ENCODE results near the gene SPSB1.
"Not testable (repeated sequence)": the region's sequence is repeated elsewhere in the genome, so short reads cannot be mapped to it uniquely, and the experiment has no call there.

Gene SPSB1

DNA sequence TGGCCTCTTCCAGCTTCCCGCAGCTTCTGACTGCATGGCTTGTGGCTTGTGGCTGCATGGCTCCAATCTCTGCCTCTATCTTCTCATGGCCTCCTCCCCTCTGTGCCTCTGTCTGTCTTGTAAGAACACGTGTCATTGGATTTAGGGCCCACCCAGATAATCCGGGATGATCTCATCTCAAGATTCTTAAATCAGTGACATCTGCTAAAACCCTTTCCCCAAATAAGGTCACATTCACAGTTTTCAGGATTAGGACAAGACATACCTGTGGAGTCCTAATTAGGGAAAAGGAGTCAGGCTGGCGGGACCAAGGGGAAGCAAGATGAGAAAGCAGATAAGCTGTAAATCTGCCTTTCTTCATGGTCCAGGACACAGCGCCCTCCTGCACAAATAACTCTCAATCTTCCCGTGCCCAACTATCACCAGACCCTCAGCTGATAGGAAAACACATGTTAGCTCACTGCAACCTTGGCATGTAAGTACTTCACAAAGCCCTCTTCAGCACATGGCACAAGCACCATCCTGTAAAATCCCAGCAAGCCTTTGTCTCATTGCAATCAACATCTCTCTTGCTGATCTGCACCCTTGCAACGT lies 82.2 kb downstream of the SPSB1 start:
- H3K4me3 ChIP-seq (ENCODE audit: low read length): no peak overlapping the region
- DNase-seq (ENCODE audit: low read depth, low spot score): no peak

DNA sequence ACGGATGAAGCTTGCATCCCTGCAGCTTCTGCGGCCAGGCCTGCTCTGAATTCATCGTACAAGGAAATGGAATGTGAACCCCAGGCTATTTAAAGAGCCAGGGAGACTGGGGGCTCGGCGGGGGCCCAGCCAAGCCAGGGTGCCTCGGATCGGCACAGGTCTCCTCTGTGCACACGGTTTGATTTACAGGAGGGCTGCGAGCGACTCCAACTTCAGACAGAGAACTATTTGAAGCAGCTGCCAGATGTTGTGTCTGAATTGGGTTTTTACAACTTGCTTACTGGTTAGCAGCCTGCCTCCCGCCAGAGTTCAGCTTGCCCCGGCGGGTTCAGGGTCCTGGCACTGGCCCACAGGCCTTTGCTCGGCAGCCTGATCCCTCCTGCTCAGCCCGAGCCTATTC lies 83.2 kb downstream of the SPSB1 start:
- no peak overlapping the region for H3K4me3 ChIP-seq (ENCODE audit: low read length)
- DNase-seq (ENCODE audit: low read depth, low spot score): no peak

DNA sequence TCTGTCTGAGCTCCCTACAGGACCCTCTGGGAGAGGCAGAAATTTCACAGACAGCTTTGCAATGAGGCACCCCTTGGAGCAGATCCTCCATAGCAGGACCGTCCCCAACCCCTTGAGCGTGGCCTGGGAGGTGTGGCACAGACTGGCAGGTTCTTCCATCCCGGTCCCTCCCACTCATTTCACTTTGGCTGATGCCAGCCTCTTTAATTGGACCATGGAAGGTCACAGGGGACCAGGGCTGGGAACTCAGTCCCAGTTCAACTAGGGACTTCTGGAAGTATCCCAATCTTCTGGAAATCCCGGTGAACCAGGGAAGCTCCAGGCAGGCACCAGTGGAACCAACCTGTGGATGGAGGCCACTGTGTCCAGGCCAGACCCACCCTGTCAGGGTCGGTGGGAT lies 83.7 kb downstream of the SPSB1 start:
- DNase-seq (ENCODE audit: low read depth, low spot score): no peak
- H3K4me3 ChIP-seq (ENCODE audit: low read length): no peak overlapping the region

DNA sequence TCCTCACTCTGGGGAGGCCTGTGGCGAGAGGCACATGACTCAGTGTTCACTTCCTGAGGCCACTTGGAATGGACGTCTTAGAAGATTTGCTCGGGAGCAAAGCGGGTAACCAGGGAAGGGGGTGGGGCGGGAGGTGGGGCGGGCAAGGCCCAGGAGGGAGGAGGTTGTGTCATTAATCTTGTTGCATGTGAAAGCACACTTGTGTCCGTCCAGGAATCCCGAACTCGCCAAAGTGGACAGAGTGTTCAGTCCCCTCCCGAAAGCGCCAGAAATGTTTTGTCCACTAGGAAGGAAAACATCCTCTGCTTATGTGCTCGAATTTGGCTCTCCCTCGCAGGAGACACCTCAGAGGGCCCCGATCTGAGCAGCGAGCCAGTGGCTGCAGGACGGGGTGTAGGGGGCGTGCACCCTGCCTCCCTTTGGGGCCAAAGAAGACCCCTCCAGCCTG lies 84.2 kb downstream of the SPSB1 start:
- no peak for DNase-seq (ENCODE audit: low read depth, low spot score)
- H3K4me3 ChIP-seq (ENCODE audit: low read length): no peak overlapping the region

DNA sequence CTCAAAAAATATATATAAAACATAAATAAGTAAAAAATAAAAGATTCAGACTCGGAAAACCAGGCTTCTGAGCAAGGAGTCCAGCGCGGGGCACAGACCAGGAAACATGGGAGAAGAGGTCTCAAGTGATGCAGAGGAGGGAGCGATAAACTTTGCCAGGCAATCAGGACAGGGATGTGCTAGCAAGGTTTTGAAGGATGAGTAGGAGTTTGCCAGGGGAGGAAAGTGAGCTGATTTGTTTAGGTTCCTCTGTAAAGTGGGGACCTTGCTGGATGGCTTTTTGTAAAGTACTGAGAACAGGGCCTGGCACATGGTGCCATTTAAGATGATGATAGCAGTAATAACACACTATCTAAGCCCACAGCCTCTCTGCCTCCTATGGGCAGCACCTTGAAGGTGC lies 86.1 kb downstream of the SPSB1 start:
- no peak for DNase-seq (ENCODE audit: low read depth, low spot score)
- no peak overlapping the region for H3K4me3 ChIP-seq (ENCODE audit: low read length)

DNA sequence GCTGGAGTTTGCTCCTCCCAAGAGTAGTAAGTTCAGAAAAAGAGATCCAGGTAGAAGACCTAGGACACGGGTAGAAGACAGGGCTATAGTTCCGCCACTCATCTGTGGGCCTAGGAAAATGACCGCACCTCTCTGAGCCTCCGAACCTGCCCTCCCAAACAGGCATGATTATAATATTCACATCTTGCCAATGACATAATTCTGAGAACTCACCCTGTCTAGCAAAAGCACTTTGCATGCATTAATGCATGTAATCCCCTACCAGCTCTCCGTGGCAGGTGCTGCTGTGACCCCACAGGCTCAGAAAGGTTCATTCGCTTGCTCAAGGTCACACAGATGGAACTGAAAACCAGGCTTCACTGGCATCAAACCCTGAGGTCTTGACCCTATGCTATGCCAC lies 88.0 kb downstream of the SPSB1 start:
- no peak for DNase-seq (ENCODE audit: low read depth, low spot score)

DNA sequence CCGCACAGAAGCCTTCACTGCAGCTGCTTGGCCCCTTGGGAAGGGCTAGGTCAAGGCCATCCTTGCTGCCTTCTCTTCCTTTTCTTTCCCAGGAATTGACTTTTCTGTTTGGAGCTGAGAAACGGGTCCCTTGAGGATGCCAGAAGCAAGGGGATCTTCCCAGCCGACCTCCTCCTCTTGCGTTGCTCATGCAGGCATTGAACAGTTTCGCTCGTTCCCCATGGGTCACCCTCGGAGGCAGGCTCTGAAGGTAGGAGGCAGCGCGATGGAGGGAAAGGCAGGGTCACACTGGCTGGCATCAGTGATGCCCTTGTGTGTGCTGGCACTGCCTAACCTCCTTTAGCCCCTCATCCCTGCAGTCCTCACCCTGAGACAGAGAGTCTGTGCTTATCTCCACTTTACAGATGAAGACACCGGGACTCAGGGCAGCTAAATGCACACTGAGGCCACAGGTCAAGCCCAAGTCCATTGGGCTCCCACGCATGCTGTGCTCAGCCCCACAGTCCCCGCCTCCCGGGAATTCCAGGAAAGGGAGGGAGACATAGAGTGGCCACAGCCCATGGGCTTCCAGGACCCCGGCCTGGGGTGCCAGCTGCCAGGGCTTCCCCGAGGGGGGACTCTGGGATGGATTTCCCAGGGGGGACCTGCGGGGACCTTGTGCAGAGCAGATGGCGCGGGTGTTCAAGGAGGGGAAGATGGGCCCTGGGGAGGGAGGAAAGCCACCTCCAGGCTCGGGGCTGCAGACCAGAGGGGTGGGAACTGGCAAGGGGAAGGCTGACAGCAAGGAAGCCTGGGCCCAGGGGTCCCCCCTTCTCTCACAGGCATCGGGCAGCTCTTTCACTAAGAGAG lies 90.2 kb downstream of the SPSB1 start:
- no peak overlapping the region for H3K4me3 ChIP-seq (ENCODE audit: low read length)
- DNase-seq (ENCODE audit: low read depth, low spot score): no peak

More for the DNA sequence above, 88.0 kb downstream of the SPSB1 start:
- no peak overlapping the region for H3K4me3 ChIP-seq (ENCODE audit: low read length)

DNA sequence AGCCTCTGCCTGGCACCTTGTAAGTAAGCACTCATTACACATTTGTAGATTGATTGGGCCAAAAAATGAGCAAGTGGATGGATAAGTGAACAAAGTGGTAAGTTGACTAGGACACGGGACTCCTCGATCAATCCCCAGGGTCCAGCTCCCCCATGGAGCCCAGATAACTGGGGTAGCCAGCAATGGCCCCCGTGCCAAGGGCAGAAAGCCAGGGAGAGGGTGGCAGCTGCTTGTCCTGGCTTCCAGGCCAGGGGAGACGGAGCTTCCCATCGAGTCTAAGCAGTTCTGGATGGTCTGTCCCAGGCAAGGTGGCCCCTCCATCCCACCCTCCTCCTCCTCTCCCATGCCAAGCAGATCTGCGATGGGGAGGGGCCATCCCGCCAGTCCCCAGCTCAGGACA lies 91.4 kb downstream of the SPSB1 start:
- no peak overlapping the region for H3K4me3 ChIP-seq (ENCODE audit: low read length)
- no peak for DNase-seq (ENCODE audit: low read depth, low spot score)

DNA sequence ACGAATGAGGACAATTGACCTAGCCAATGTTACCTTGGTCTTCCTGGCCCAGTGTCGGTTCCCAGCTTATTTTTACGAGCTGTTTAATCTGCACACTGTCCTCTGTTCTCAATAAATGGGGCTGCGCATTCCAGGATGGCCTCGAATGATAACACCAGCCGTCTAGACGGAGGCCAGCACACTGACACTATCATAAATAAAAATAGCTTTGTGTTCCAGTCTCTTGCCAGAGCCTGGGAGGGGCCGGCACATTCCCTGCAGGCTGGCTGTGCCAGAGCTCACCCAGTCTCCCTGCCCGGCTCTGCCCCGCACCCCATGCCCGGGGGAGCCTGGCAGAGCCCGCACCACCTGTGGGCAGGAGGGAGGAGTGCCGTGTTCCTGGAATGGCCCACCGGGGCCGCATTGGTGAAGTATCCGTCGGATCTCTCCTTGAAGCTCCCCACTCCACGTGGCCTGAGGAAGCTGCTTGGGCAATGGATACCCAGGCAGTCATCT lies 92.1 kb downstream of the SPSB1 start:
- H3K4me3 ChIP-seq (ENCODE audit: low read length): no peak overlapping the region
- no peak for DNase-seq (ENCODE audit: low read depth, low spot score)

DNA sequence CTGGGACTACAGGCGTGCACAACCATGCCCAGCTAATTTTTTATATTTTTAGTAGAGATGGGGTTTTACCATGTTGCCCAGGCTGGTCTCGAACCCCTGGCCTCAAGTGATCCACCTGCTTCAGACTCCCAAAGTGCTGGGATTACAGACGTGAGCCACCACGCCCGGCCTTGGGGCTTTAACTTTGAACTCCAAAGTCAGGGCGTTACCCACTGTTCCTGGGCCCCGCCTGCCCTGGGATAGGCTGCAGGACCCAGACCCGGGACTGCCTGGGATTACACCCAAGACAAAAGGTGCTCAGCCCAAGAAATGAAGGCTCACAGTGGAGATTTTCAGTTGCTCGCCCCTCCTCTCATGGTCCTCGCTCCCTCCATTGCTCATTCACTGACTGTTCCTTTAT lies 92.7 kb downstream of the SPSB1 start:
- not testable (repeated sequence) for DNase-seq (ENCODE audit: low read depth, low spot score)

DNA sequence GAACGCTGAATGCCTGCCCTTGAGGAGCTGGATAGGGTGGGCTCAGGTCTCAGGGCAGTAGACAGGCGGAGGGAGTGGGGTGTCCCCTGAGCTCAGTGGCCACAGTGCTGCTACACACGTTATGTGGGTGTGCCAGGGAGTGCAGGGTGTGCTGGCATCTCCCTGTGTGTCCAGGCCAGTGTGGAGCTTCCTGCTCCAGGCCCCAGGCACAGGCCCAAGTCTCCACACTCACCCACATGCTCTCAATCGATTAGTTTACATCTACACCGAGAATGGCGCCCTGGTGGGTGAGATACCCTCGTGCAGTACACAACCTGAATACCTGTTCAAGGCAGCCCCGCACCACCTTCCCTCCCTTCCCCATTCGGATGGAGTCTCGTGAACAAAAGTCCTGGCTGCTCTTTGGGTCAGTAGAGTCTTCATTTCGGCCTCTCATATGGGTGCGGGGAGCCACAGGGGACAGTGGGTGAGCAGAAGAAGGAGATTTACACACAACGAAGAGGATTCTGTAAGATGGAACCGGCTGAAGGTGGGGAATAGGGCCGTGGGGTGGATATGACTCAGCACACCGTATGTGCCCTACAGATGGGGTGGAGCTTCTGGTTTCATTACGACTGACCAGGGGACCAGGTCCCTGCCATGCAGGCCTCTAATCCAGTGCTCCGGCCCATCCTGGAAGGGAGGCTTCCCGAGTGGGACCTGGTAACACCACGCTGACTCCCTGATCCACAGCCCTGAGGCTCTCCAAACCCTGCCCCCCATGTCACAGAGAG lies 93.3 kb downstream of the SPSB1 start:
- H3K4me3 ChIP-seq (ENCODE audit: low read length): no peak overlapping the region
- no peak for DNase-seq (ENCODE audit: low read depth, low spot score)

More for the DNA sequence above, 92.7 kb downstream of the SPSB1 start:
- H3K4me3 ChIP-seq (ENCODE audit: low read length): not testable (repeated sequence)

DNA sequence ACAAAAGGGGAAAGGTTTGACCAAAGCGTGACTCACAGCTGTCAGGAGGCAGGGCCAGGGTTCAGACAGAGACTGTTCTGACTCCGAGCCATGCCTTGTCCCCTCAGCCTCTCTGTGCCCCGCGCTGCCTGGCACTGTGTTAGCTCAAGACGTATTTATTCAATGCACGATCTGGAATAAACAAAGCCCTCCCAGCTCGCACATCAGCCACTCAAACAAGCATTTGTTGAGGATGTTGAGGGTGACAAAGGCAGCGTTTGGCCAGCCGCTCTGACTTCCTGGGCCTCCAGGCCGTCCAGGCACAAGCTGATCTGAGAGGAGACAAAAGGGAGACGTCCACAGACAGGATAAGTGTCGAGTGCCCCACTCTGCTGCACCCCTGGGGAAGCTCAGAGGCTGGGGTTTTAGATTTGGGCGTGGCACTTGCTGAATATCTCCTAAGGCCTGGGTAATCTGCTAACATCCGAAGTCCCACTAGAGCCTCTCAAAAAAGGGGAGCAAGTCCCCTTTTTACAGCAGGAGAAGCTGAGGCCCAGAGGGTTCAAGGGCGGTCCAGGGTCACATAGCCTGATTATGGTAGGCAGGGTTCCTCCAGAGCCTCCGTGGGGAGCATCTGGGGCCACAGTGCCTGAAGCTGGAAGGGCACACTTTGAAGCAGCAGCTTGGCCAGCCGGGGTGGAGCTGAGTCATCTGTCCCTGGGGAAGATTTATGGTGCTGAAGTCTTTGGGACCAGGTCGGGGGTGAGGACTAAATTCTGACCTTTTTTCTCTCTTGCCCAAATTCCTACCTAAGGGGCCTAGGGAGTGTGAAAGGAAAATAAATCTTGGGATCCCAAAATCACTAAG lies 95.9 kb downstream of the SPSB1 start:
- DNase-seq (ENCODE audit: low read depth, low spot score): no peak
- H3K4me3 ChIP-seq (ENCODE audit: low read length): no peak overlapping the region

DNA sequence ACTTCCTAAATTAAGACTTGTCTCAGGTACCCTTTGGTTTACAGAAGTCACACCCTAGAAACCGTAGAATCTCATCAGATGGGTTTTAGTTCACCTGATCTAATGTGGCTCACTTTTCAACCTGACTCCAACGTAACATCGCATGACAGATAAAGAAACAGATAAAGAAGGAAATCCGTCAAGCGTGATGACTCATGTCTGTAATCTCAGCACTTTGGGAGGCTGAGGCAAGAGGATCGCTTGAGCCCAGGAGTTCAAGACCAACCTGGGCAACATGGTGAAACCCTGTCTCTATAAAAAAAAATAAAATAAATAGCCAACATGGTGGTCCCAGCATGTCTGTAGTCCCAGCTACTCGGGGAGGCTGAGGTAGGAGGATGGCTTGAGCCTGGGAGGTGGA lies 97.3 kb downstream of the SPSB1 start:
- no peak for DNase-seq (ENCODE audit: low read depth, low spot score)

DNA sequence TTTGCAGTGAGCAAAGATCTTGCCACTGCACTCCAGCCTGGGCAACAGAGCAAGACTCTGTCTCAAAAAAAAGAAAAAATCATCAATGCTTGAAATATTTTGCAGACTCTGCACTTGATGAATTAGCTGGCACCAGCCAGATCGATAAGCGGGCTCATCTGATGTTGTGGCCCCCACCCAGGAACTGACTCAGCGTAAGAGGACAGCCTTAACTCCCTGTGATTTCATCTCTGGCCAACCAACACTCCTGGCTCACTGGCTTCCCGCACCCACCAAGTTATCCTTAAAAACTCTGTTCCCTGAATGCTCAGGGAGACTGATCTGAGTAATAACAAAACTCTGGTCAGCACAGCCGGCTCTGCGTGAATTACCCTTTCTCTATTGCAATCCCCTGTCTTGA lies 98.9 kb downstream of the SPSB1 start:
- DNase-seq (ENCODE audit: low read depth, low spot score): no peak
- H3K4me3 ChIP-seq (ENCODE audit: low read length): no peak overlapping the region

More for the DNA sequence above, 97.3 kb downstream of the SPSB1 start:
- no peak overlapping the region for H3K4me3 ChIP-seq (ENCODE audit: low read length)

DNA sequence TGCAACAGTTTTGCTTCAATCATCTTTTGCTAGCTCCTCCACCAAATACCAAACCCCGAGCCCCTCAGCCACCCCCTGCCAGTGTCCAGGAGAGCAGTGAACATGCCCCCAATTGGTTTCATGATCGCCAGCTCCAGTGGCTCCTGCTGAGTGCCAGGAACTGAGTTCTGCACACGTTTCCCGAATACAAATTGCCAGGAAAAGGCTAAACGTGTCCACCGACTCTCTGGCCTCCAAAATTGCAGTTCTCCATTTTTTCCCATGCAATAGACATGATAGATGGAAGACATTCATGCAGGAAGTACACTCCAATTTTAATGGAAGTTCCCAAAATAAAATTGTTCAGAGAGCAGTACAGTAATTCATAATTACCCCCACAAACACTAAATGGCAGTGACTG lies 101.3 kb downstream of the SPSB1 start:
- no peak overlapping the region for H3K4me3 ChIP-seq (ENCODE audit: low read length)
- no peak for DNase-seq (ENCODE audit: low read depth, low spot score)

DNA sequence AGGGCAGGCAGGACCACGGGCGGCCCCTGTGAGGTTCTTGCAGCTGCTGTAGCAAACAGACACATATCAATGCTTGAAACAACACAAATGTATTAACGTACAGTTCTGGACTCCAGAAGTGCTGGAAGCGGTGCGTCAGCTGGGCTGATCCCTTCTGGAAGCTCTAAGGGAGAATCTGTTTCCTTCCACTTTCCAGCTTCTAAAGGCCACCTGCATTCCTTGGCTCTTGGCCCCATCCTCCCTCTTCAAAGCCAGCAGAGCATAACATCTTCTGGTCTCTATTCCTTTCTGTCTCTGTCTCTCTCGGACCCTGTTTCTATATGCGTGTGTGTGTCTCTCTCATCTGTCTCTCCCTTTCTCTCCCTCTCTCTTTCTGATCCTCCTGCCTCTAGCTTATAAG lies 102.3 kb downstream of the SPSB1 start:
- no peak overlapping the region for H3K4me3 ChIP-seq (ENCODE audit: low read length)
- no peak for DNase-seq (ENCODE audit: low read depth, low spot score)

DNA sequence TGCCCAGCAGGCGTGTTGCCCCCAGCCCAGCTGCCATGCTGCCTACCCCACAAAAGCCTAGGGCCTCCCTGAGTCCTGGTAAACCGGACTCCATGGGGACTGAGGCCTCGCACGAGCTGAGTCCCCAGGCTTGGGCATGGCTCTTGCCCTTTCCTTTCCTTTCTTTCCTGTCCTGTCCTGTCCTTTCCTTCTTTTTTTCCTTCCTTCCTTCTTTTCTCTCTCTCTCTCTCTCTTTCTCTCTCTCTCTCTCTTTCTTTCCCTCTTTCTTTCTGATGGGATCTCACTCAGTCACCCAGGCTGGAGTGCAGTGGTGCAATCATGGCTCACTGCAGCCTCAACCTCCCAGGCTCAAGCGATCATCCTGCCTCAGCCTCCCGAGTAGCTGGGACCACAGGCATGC lies 104.4 kb downstream of the SPSB1 start:
- DNase-seq (ENCODE audit: low read depth, low spot score): no peak
- no peak overlapping the region for H3K4me3 ChIP-seq (ENCODE audit: low read length)

DNA sequence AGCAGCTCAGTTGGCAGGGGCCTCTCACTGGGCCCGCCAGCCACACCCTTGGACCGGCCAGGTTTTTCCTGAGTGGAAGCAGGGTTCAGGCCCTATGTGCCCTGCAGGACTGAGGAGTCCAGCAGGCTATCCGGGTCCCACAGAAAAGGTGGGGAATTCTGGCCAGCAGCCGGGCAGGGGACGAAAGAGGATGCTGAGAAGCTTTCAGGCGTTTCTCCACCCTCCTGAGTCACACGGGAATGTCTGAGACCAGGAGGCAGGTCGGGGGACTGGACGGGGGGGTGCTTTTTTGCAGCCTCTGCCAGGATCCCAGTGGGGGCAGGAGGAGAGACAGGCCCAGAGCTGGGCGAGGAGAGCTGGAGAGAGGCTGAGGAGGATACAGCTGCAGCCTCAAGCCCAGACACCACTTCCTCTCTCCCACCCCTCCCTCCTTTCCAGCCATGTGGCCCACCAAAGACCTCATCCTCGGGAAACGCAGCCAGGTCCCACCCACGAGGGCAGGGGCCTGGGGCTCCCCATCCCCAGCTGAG lies 105.4 kb downstream of the SPSB1 start:
- H3K4me3 ChIP-seq (ENCODE audit: low read length): no peak overlapping the region
- DNase-seq (ENCODE audit: low read depth, low spot score): peak; percentile 67

Data from Jurkat, Clone E6-1 (cell line).